HG03135 (cell line): Measurements from ENCODE around the gene LHX4.

Experiments
- ATAC-seq: cut with Tn5 transposase; IDR thresholded peaks from one replicate; pipeline ENCODE4 v1.9.1; 2021; ENCODE audit warnings: mild to moderate bottlenecking, moderate library complexity; ENCODE audit not compliant: unreplicated experiment

LHX4 gene

DNA sequence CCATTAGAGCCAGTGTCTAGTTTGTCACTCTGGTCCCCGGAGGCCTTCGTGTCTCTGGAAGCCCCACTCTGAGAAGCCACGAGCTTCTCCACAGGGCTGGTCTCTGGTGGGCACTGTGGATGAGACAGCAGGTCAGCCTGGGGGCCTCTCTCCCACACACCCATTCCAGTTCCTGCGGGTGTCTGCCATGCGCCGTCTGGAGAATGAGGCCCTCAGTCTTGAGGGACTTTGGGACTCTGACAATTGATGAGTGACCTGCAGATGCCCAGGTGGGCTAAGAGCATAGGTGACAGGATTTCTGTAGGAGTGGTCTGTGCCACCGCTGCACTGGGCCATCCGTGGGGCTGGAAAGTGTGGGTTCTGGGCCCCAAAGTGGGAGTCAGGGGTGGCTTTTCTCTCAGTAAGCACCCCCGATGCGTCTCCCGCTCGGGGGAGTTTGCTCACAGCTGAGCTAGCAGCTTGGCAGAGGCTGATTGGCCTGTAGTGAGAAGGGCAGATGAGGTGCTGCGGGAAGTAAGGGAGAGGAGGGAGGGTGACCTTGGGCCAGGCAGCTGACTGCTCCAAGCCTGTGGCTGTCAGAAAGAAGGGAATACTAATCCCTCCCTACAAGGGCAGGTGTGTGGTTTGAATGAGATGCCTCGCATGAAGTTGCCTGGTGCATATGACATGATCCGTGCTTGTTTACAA lies 26.4 kb downstream of the LHX4 start:
- no peak for ATAC-seq

DNA sequence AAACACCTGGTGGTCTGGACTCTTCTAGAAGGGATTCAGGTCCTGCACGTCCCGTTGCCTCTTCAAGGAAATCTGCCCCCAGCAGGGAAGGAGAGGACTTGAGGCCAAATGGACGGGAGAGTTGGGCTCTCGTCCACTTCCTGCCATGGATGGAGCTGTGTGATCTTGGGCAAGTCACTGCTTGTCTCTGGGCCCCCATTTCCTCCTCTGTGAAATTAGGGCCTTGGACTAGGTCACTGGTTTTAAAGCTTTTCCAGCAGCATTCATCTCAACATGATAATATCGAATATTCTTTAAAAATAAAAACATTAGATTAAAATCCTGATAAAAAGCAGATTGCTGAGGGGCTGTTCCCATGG lies 26.9 kb downstream of the LHX4 start:
- no peak for ATAC-seq

DNA sequence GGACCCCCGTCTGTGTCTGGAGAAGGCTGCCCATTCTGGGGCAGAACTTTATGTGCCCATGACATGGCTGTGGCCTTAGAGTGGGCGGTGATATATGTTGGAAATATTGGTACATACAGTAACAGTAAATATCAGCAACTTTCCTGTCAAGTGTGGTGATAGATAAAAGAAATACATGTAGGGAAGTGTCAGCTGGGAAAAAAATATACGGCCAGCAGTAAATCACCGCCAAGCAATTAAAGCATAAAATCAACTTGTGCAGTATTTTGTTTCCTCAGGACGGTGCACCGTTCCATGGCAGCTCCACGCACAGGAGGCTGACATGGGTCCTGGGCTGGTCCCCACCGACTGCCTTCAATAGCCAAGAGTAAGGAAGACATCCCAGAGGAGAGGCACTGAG lies 27.4 kb downstream of the LHX4 start:
- ATAC-seq = no peak

DNA sequence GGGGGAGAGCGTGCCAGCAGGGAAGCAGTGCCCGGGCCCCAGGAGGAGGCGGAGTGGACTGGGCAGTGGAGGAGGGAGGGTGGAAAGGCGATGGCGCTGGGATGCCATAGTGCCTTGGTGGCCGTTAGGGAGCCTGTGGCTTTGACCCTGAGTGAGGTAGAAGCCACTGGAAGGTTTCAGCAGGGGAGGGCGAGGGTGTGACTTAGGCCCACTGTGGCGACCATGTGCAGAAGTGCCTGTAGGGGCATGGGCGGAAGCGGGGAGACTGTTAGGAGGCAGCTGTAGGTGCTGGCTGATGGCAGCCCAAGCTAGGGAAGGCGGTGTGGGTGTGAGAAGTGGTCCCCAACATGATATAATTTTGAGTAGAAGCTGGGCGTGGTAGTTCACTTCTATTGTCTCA lies 28.2 kb downstream of the LHX4 start:
- ATAC-seq = no peak

DNA sequence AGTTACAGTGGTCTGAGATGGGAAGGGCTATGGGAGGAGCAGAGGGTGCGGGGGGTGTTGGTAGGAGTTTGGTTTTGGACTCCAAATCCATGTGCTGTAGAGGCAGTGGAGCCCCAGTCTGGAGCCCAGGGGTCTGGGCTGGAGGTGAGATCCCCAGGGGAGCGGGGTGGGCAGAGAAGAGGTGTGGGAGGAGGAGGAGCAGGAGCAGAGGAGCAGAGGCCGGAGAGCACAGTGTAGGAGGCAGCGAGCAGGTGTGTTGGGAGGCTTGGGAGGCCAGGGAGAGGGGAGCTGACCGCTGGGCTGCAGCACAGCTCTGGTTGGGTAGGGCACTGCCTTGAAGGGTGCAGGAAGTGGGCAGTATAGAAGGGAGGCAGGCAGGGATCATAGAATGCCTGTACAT lies 28.9 kb downstream of the LHX4 start:
- ATAC-seq = no peak

DNA sequence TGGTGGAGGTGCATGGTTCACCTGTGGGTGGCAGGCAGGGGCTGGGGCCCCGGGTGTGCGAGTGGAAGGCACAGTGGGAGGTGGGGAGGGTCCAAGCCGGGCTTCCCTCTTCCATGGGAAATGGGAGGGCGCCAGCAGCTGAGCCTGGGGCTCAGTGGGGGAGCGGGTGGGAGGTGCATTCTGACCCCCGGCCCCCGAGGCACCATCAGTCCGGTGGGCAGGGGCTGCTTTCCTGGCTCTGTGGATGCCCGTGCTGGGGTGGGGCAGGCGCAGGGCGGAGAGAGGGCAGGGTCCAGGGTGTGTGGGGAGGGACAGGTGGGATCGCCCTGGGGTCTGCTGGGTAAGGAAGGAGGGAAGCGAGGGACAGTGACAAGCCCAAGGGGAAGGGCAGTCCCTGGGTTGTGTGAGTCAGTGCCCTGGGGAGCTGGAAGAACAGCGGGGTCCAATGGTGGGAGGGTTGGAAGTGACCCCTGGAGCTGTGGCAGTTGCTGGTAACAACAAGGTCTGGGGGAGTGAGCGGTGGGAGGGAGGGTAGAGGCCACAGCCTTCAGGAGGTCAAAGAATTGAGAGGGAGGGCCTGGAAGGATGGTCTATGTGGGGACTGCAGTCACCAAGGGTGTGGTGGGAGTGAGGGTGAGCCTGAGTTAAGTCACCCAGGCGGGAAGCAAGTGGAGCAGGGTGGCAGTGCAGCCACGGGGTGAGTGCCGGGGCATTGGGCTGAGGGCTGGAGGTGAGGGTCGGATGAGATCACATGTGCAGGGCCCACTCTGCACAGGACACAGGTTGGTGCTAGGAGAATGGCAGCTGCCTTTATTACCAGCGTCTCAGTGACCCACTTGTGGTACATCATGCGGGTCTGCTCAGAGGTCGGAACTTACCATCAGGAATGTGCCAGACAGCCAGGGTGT lies 29.6 kb downstream of the LHX4 start:
- no peak for ATAC-seq

DNA sequence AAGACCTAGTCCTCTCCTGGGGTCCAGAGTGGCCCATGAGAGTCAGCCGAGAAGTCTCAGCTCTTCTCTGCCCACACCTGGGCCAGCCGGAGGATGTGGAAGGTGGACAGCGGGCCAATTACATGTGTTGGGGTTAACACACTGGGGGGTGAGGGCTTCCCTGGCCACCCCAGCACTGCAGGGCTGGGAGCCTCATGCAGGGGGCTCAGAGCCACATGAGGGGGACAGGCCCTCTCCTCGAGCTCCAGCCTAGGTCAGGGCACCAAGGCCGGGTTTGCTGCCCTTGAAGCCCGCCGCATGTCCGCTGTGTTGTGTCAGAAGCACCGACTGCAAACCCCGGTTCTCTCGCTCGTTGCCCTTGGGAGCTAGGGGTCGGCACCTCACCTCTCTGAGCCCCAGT lies 30.5 kb downstream of the LHX4 start:
- ATAC-seq = no peak

DNA sequence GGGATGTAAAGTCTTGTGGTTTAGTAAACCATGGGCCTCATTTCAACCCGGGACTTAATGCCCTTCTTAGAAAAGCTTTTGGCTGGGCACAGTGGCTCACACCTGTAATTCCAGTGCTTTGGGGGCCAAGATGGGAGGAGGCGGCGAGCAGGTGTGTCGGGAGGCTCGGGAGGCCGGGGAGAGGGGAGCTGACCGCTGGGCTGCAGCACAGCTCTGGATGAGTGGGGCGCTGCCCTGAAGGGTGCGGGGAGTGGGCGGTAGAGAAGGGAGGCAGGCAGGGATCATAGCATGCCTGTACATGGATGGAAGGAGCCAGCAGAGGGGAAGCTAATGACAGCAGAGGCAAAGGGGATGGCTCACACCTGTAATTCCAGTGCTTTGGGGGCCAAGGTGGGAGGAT lies 31.0 kb downstream of the LHX4 start:
- ATAC-seq = no peak

DNA sequence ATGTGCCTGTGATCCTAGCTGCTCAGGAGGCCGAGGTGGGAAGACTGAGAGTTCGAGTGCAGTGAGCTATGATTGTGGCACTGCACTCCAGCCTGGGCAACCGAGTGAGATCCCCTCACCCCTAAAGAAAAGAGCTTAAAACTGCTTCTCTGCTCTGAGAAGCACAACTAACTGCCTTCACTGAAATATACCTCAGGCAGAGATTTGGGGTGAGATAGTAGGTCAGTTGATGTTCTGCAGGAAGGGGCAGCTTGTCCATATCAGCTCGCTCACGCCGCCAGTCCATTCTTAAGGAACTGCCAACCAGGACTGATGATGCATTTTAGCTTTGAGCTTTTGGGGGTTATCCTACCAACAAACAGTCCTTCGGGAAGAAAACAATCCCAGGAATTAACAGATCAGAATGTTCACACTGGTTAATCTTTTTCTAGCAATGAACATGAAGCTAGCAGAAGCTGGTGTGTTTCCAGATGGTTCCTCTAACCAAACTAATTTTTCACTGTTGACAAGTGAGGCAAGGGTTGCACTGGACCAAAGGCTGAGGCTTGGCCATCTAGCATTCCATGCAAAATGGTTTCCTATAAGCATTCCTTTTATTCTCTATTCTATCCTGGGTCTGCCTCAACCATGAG lies 31.6 kb downstream of the LHX4 start:
- ATAC-seq = no peak

DNA sequence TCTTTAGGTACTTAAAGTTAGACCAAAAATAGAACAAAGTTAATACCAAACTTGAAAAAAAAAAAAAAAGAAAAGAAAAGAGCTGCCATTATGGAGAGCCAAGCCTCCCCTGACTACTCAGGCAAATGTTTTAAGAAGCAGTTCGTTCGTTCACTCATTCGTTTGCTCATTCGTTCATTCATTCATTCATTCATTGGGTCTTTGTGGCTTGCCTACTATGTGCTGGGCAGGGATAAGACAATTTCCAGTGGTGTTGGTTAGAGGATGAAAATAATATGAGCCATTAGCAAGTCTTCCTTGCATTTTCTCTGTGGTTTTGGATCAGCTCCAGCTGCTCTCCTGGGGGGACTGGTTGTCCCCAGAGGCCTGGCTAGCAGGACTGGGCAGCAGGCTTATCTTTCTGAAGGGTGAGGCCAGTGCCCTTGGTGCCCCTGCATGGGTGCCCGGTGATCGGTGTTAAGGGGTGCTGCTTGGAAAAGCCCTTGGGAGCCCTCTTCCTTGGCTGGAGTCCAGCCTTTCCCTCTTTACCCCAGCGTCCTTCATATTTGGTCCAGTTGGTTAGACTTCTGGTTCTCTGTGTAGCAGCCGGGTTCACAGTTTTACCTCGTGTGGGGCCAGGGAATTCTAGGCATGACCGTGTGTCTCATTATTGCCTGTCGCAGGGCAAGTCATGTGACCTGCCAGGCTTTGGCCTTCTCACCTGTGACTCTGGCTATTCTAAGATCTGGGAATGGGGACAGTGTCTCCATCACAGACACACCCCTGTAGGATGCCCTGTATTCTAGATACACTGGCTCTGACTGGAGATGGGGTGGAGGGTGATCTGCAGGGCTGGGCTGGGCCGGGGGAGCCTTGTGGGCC lies 32.8 kb downstream of the LHX4 start:
- ATAC-seq = no peak

DNA sequence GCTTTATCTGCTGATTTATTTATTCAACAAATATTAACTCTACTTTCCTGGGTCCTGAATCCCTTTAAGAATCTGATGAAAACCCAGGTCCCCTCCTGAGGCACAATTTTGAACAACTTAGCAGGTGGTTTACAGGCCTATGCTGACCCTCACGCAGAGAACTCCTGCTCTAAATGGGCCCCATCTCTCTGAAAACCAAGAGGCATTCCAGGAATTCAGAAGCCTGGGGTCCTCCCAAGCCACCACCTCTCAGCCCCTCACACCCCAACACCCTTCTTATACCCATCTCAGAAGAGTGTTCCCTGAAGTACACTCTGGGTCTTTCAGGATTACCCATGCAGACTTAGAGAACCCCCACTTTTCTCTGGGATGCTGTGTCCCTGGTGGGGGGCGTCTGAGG lies 34.5 kb downstream of the LHX4 start:
- ATAC-seq = no peak

DNA sequence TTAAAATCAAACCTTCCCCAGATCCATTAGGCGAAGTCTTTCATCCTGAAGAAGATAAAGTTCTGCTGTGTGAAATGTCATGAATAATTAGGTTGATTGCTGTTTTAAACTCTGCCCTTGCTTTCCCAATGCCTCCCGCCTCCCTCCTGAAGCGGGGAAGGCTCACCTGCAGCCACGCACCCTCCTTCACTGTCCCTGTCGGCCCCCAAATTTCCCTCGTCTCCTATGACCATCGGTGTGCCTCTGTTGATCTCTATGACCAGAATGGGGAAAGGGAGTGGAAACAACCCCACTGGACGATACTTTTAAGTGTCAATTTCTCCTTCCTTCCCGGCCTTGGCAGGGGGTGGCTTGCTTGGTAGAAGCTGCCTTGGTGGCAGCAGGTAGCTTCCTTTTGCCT lies 35.1 kb downstream of the LHX4 start:
- ATAC-seq = no peak

DNA sequence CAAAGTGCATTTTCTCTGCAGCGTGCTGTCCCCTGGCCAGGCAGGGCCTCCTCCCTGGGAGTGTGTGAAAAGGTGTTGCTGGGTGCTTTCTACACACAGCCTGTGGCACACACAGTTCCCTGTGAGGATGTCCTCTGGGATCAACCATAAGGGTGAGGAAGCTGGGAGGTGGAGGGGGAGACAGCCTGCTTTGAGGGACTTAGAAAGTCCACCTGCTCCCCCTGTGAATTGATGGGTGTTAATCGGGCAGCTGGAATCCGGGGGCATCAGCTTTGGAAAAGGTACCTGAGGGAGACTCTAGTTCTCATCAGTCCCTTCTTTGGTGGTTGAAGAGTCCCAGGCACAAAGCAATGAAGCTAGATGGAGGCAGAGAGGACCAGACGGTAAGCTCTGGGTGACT lies 35.8 kb downstream of the LHX4 start:
- no peak for ATAC-seq

DNA sequence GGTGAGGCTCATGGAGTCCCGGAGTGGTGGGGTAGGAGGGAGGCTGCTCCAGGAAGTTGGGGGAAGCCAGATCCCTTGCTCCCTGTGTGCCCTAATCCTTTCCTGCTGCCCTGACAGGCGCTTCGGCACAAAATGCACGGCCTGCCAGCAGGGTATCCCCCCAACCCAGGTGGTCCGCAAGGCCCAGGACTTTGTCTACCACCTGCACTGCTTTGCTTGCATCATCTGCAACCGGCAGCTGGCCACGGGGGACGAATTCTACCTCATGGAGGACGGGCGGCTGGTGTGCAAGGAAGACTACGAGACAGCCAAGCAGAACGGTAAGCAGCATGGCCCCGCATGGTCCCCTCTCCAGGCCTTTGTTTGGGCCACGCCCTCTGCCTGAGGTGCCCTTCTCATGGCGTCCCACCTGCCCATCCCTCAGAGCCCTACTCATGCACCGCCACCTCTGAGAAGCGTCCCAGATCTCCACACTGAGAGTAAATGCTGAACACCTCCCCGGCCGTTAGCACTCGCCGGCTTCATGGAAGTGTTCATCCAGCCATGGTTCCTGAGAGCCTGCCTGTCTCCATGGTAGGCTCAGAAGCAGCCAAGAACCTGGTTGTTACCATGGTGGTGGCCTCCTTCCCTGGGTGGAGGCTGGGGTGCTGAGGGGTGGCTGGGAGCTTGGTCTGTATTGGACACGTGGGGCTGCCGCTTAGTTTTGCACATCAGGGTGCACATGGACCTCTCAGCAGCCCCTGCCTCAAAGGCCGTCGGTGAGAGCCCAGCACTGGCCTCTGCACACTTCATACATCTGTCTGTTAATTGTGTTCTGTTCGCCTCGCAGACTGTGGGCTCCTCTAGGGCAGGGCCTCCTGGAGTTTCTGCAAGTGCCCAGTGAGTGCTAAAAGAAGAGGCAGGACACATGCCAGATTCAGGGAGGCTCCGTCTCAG lies 36.5 kb downstream of the LHX4 start:
- no peak for ATAC-seq

DNA sequence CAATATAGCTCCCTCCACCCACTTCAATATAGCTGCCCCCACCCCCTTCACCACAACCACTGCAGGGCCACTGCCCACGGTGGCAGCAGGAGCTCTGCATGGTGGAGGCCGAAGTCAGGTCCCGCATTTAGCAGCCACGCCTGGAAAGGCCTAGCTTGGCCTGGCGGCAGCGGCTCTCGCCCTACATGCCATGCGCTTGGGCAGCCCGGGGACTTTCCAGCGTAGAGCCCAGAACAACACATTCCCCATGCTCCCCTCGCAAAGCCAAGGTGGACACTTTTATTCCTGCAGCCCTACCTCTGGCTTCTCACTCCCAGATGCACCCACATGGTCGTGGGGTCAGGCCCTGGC lies 37.1 kb downstream of the LHX4 start:
- ATAC-seq = no peak

DNA sequence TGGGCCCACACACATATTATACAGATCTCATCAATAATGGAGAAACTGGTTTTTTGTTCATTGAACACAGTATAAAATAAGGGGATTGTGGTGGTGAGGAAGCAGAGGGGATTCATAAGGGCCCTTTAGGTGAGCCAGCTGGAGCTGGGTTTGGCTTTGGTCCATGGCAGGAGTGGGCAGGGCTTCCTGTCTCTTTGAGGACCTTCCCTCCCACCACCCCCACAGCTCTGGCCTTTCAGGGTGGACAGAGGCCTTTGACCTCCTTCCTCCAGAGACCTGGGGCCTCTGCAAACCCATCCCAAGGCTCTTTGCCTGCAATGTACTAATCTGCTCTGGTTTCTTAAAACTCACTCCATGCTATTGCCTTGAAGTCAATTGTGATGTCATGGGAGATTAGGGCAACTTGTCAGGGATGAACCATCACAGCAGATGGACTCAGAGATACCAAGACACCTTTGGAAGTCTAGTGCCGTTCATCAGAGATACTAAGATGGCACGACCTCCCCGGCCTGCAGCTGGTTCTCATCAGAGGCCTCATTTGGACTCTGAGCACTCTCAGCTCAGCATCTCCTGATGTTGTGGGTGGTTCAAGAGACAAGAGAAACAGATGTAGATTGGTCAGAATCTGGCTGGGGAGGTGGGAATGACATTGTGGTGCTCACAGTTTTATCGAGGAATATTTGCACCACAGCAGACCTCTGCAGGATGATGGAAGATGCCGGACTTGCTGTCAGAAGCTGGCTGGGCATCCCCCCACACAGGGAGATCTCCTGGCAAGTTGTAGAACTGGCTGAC lies 37.9 kb downstream of the LHX4 start:
- ATAC-seq = no peak

DNA sequence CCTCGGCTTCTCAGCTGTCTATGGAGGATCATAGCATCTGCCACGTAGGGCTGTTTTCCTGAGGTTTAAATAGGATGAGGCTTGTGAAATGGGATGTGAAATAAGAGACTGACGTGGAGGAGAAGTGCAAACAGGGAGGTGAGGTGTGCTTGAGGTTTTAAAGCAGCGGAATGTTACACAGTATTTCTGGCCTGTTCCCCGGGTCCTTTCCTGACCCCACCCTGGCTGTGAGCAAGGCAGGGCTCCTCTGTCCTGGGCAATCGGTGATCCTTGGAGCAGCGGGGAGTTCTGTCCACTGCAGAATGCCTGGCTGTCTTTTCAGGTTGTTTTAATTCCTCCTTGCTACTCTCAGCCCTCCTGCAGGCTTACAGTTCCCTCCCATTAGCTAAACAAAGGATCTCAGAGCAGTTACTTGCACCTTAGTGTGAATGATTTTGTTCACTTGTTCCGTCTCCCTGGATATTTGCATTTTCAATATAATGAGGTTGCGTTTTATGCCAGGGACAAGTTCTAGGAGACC lies 38.6 kb downstream of the LHX4 start:
- no peak for ATAC-seq

DNA sequence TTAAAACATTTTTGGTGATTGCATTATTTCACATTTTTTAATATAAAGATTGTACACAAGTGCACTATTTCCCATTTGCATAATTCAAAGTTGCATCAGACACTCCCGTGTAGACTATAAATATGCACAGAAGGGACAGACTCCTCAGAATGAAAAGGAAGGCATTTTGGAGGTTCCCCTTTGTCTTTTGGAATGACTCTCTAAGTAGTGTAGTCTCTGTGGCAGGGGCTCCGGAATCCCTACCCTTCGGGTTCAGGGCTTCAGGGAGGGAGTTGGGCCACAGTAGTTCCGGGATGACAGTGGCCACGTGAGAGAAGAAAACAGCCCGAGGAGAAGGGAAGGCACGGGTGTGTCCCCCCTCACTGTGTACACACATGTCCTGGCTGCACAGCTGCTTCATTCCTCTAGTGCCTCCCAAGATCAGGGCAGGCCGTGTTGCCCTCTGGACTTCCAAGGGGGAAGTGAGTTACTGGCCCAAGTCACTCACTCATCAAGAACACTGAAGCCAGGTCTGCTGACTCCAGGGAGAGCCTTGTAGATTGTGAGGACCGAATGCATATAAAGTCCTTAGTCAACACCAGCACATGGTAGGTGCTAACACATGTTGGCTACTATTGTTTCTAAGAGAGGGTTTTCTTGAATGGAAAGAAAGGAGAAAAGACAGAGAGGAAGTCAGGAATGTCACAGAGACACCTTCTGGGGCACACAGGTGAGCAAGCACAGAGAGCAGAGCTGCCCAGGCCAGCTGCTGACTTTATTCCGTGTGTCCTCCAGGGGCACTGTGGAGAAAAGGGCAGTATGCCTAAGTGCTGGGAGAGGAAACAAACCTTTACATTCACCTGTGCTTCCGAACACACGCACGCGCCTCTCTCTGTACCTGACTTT lies 39.8 kb downstream of the LHX4 start:
- no peak for ATAC-seq
